ENCODE measurements around the gene GJD2. TPM values are rescaled to one million over a fixed set of nuclear protein-coding genes. Genes with fewer than 3 reads are reported as not detected.

GJD2 gene
- total RNA-seq: not detected

- intact Hi-C loops (cut with DNase I): no loop called here
- WGBS, 2 donors: 2 to 3% methylated on average over 41 to 42 of the region's 81 CpGs
- no peaks in the 10 kb centered on the region for H3K36me3 ChIP-seq
- H3K27me3 ChIP-seq: peaks cover 12% of the 10 kb centered on the region
- peak; percentile 9 to 13 for DNase-seq
- no peak within 1 kb of the TSS for H3K27ac ChIP-seq
- H3K4me3 ChIP-seq (replicated peaks in 1 of 3): no peak within 1 kb of the TSS
- H3K4me1 ChIP-seq: peaks cover 0 to 5% of the 10 kb centered on the region in 2 donors
- TF ChIP-seq CTCF (IDR thresholded peaks at IDR 0.05) (no peak), POLR2A (IDR thresholded peaks at IDR 0.05) (no peak)
- H3K9me3 ChIP-seq: no peaks in the 10 kb centered on the region
These were observed at the start of gene GJD2 for GRCh38 chr15:34754674-34755418. Gene GJD2 (minus strand): TSS chr15:34754998. CDS start chr15:34754488, 510 bp downstream.

GRCh38 chr15:34804113-34804512 lies 49.3 kb upstream of the GJD2 start:
- no peak for DNase-seq
- Histone ChIP-seq H3K36me3 (no peaks in the 10 kb centered on the region), H3K27me3 (no peaks in the 10 kb centered on the region), H3K4me3 (replicated peaks in 1 of 3) (no peak overlapping the region), H3K9me3 (no peaks in the 10 kb centered on the region), H3K27ac (no peak overlapping the region), H3K4me1 (peaks cover 5 to 11% of the 10 kb centered on the region in 2 donors)
- WGBS, 2 donors: 87 to 89% methylated on average over 2 of the region's 2 CpGs
- intact Hi-C loops (cut with DNase I): no loop called here
- TF ChIP-seq CTCF (IDR thresholded peaks at IDR 0.05) (no peak), POLR2A (IDR thresholded peaks at IDR 0.05) (no peak)

GRCh38 chr15:34802803-34803750 lies 48.3 kb upstream of the GJD2 start:
- Histone ChIP-seq H3K9me3 (no peaks in the 10 kb centered on the region), H3K4me1 (peaks cover 7 to 11% of the 10 kb centered on the region in 2 donors), H3K4me3 (replicated peaks in 1 of 3) (no peak overlapping the region), H3K27me3 (no peaks in the 10 kb centered on the region), H3K36me3 (no peaks in the 10 kb centered on the region), H3K27ac (no peak overlapping the region)
- DNase-seq: no peak
- 52 to 61% methylated on average over 7 of the region's 7 CpGs for WGBS, 2 donors
- intact Hi-C loops (cut with DNase I): no loop called here
- TF ChIP-seq POLR2A (IDR thresholded peaks at IDR 0.05): no peak
- TF ChIP-seq CTCF (IDR thresholded peaks at IDR 0.05): no peak

GRCh38 chr15:34802371-34802770 lies 47.6 kb upstream of the GJD2 start:
- no peak overlapping the region for H3K27ac ChIP-seq
- WGBS, 2 donors: 91 to 96% methylated on average over 1 of the region's 1 CpG
- TF ChIP-seq CTCF (IDR thresholded peaks at IDR 0.05) (no peak), POLR2A (IDR thresholded peaks at IDR 0.05) (no peak)
- no peak overlapping the region for H3K4me3 ChIP-seq (replicated peaks in 1 of 3)
- peaks cover 7 to 11% of the 10 kb centered on the region in 2 donors for H3K4me1 ChIP-seq
- no peaks in the 10 kb centered on the region for H3K9me3 ChIP-seq
- intact Hi-C loops (cut with DNase I): no loop called here
- no peaks in the 10 kb centered on the region for H3K36me3 ChIP-seq
- no peaks in the 10 kb centered on the region for H3K27me3 ChIP-seq
- DNase-seq: no peak
